HG03354 (cell line): ENCODE data around the gene TESK2.
A peak's percentile ranks its signal among the peaks of the same experiment; 100 is the strongest.
"Not testable (repeated sequence)": the region's sequence is repeated elsewhere in the genome, so short reads cannot be mapped to it uniquely, and the experiment has no call there.

Source experiments
- ATAC-seq: cut with Tn5 transposase; IDR thresholded peaks from one replicate; pipeline ENCODE4 v1.9.1; 2021; ENCODE audit warnings: mild to moderate bottlenecking; ENCODE audit not compliant: unreplicated experiment, poor library complexity, severe bottlenecking

Gene TESK2

GRCh38 chr1:45490626-45491486 lies at the start of gene TESK2:
TESK2 (minus strand) TSS chr1:45491163; CDS start chr1:45457785, 33,378 bp downstream.
- peak; percentile 90 for ATAC-seq

DNA sequence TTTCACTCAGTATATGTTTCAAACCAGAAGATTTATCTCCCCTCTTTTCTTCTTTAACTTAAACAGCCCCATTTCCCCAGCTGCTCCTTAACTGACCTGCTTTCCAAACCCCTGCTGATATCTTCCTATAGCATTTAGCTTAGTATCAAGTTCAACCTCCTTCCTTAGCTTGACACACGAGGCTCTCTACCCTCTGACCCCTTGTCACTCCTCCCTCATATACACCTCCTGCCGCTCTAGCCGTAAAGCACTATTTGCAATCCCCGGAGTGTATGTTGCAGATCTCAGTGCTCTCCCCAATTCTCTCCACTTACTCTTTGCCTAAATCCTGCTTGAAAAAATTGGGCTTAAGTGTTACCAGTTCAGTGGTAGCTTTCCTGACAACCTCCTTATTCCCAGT lies 45.9 kb upstream of the TESK2 start:
- no peak for ATAC-seq

- no peak for ATAC-seq
Observed at GRCh38 chr1:45535988-45536766, 45.2 kb upstream of the TESK2 start.

DNA sequence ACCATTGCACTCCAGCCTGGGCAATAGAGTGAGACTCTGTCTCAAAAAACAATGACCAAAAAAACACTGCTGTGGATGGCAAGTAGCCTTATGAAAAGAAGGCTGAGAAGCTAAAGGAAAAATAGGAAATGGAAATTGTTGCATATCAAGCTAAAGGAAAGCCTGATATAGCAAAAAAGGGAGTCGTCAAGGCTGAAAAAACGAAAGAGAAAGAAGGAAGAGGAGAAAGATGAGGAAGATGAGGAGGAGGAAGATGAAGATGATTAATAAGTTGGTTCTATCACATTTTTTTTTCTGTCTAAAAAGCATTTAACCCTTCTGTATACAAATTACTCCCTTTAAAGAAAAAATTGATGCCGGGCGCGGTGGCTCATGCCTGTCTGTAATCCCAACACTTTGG lies 40.9 kb upstream of the TESK2 start:
- no peak for ATAC-seq

GRCh38 chr1:45530632-45531135 lies 39.7 kb upstream of the TESK2 start:
- no peak for ATAC-seq

DNA sequence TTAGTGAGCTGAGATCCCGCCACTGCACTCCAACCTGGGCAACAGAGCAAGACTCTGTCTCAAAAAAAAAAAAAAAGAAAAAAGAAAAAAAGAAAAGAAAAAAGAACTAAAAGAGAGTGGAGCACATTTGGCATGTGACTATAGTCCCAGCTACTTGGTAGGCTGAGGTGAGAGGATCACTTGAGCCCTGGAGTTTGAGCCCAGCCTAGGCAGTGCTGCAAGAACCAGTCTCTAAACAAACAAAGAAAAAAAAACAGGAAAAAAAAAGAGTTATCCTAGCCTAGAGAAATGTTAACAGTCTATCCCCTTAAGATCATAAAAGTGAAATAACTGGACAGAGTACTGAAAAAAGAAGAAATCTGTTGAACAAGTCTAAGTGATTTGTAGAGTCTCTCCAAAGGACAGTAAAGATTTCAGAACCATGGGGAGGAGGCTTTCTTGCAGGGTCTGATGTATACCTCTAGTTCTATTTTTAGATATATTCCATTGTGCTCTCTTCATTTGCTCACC lies 35.2 kb upstream of the TESK2 start:
- no peak for ATAC-seq

- not testable (repeated sequence) for ATAC-seq
Observed at GRCh38 chr1:45523975-45524374, 33.0 kb upstream of the TESK2 start.

DNA sequence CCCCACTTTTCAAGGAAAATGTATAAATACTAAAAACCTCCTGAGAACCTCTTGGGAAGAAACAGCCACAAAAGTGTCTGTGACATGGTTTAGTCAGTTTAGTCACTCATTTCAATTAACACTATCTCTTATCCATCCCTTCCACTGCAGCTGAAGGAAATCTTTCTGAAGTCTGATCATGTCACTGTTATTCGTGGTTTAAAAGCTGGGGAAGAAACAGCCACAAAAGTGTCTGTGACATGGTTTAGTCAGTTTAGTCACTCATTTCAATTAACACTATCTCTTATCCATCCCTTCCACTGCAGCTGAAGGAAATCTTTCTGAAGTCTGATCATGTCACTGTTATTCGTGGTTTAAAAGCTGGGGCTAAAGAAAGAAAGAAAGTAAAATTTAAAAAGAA lies 32.6 kb upstream of the TESK2 start:
- not testable (repeated sequence) for ATAC-seq

- peak; percentile 10 for ATAC-seq
Observed at GRCh38 chr1:45522324-45523104, 31.6 kb upstream of the TESK2 start.

- ATAC-seq = peak; percentile 85
Observed at GRCh38 chr1:45521413-45522323, 30.7 kb upstream of the TESK2 start, which contains the start of gene PRDX1. PRDX1 (minus strand) TSS chr1:45521884; CDS start chr1:45519043, 2,841 bp downstream.

GRCh38 chr1:45519774-45520173 lies 28.8 kb upstream of the TESK2 start:
- ATAC-seq = not testable (repeated sequence)

- no peak for ATAC-seq
Observed at GRCh38 chr1:45518910-45519309, 27.9 kb upstream of the TESK2 start.

GRCh38 chr1:45518366-45518765 lies 27.4 kb upstream of the TESK2 start:
- ATAC-seq = not testable (repeated sequence)

- no peak for ATAC-seq
Observed at GRCh38 chr1:45516465-45516864, 25.5 kb upstream of the TESK2 start.

- ATAC-seq = no peak
Observed at GRCh38 chr1:45516036-45516435, 25.1 kb upstream of the TESK2 start.

DNA sequence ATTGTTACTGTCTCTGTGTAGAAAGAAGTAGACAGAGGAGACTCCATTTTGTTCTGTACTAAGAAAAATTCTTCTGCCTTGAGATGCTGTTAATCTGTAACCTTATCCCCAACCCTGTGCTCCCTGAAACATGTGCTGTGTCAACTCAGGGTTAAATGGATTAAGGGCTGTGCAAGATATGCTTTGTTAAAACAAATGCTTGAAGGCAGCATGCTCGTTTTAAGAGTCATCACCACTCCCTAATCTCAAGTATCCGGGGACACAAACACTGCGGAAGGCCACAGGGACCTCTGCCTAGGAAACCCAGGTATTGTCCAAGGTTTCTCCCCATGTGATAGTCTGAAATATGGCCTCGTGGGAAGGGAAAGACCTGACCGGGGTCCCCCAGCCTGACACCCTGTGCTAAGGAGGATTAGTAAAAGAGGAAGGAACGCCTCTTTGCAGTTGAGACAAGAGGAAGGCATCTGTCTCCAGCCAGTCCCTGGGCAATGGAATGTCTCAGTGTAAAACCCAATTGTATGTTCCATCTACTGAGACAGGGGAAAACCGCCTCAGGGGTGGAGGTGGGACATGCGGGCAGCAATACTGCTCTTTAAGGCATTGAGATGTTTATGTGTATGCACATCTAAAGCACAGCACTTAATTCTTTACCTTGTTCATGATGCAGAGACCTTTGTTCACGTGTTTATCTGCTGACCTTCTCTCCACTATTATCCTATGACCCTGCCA lies 22.7 kb upstream of the TESK2 start:
- ATAC-seq = not testable (repeated sequence)

GRCh38 chr1:45512641-45513054 lies 21.7 kb upstream of the TESK2 start:
- no peak for ATAC-seq

GRCh38 chr1:45510972-45511527 lies 20.1 kb upstream of the TESK2 start:
- ATAC-seq = no peak
